ENCODE results near the gene ZMYM1. TPM values are rescaled to one million over a fixed set of nuclear protein-coding genes. Genes with fewer than 3 reads are reported as not detected.

ZMYM1 gene
- total and polyA plus RNA-seq, 2 experiments from 2014 or later = 37.4 to 51.0 TPM

- H3K36me3 Mint-ChIP-seq (ENCODE audit: low read depth) = no peaks in the 10 kb centered on the region
Observed at GRCh38 chr1:35044431-35044830, 34.8 kb upstream of the ZMYM1 start.

More at GRCh38 chr1:35044431-35044830, 34.8 kb upstream of the ZMYM1 start:
- TF ChIP-seq CREB1 (CRISPR knock-in tag; IDR thresholded peaks at IDR 0.05; ENCODE audit: low read depth) (no peak), ETS1 (IDR thresholded peaks at IDR 0.05) (no peak), STAT1 (IDR thresholded peaks at IDR 0.05; ENCODE audit: unreplicated experiment) (no peak), REST (IDR thresholded peaks at IDR 0.05; ENCODE audit: unreplicated experiment) (no peak), EZH2phosphoT487 (IDR thresholded peaks at IDR 0.05; ENCODE audit: unreplicated experiment) (no peak), POLR2AphosphoS5 (IDR thresholded peaks at IDR 0.05; ENCODE audit: low read depth) (no peak), ZNF462 (CRISPR knock-in tag; IDR thresholded peaks at IDR 0.05) (no peak), EZH2 (IDR thresholded peaks at IDR 0.05; ENCODE audit: low read depth, unreplicated experiment) (no peak), JUNB (IDR thresholded peaks at IDR 0.05; ENCODE audit: unreplicated experiment) (no peak)
- Histone ChIP-seq H3K27me3 (ENCODE audit: insufficient read depth) (no peaks in the 10 kb centered on the region), H3F3A (replicated peaks; ENCODE audit: low read depth) (no peaks in the 10 kb centered on the region), H3K79me2 (replicated peaks; ENCODE audit: insufficient read depth) (no peaks in the 10 kb centered on the region), H4K20me1 (replicated peaks; ENCODE audit: insufficient read depth) (no peaks in the 10 kb centered on the region), H3K27ac (ENCODE audit: low read depth) (no peak overlapping the region), H2AFZ (no peak overlapping the region), H3K4me2 (no peak overlapping the region), H3K9me2 (ENCODE audit: insufficient read depth) (no peaks in the 10 kb centered on the region), H3K4me1 (ENCODE audit: insufficient read depth) (no peaks in the 10 kb centered on the region), H3K4me3 (no peak overlapping the region), H3K36me3 (ENCODE audit: insufficient read depth) (no peaks in the 10 kb centered on the region)
- Mint-ChIP-seq H3K4me1 (no peaks in the 10 kb centered on the region), H3K27ac (no peak overlapping the region), H3K4me3 (no peak overlapping the region), H3K9me3 (no peaks in the 10 kb centered on the region), H3K27me3 (ENCODE audit: insufficient read depth, low read depth, poor library complexity) (peaks cover 7% of the 10 kb centered on the region)
- no peak for ATAC-seq
- DNase-seq (ENCODE audit: low spot score) = no peak
